Glutamatergic neuron (in vitro differentiated cells): Measurements from ENCODE around the gene WDR45. TPM values are rescaled to one million over a fixed set of nuclear protein-coding genes. Genes with fewer than 3 reads are reported as not detected.

Experiments
- DNase-seq: peaks from one replicate; pipeline ENCODE4 v3.0.0; 2022
- H3K27ac Mint-ChIP-seq: one replicate; pipeline ENCODE4 v1.8.0; 2020; ENCODE audit warnings: mild to moderate bottlenecking, mixed read lengths, inconsistent platforms; ENCODE audit not compliant: unreplicated experiment
- H3K27me3 Mint-ChIP-seq: one replicate; pipeline ENCODE4 v1.8.0; 2020; ENCODE audit warnings: mild to moderate bottlenecking, moderate library complexity, mixed read lengths, inconsistent platforms; ENCODE audit not compliant: unreplicated experiment
- H3K36me3 Mint-ChIP-seq: one replicate; pipeline ENCODE4 v1.8.0; 2020; ENCODE audit warnings: mild to moderate bottlenecking, mixed read lengths, inconsistent platforms; ENCODE audit not compliant: unreplicated experiment
- H3K4me1 Mint-ChIP-seq: one replicate; pipeline ENCODE4 v1.8.0; 2020; ENCODE audit warnings: mild to moderate bottlenecking, low read depth, mixed read lengths, inconsistent platforms; ENCODE audit not compliant: unreplicated experiment
- H3K4me3 Mint-ChIP-seq: one replicate; pipeline ENCODE4 v1.8.0; 2020; ENCODE audit warnings: mild to moderate bottlenecking, mixed read lengths, inconsistent platforms; ENCODE audit not compliant: unreplicated experiment
- H3K9me3 Mint-ChIP-seq: one replicate; pipeline ENCODE4 v1.8.0; 2020; ENCODE audit warnings: mild to moderate bottlenecking, moderate library complexity, mixed read lengths, inconsistent platforms; ENCODE audit not compliant: unreplicated experiment
- total RNA-seq: library from RNA; stranded (reverse); fragmentation: NEBNext Ultra II Directional; extraction: Animal tissue kit (Norgen Biotek cat#: 25700); gene quantifications from one replicate; pipeline ENCODE4 v1.2.1, GENCODE V29; 2021; ENCODE audit not compliant: unreplicated experiment
- TF ChIP-seq, protein P1 (sequence below): fragments of 200-600 bp; sonication (generic); IDR thresholded peaks from one replicate; pipeline ENCODE4 v1.5.0; 2021; ENCODE audit not compliant: partially characterized antibody, unreplicated experiment

Gene WDR45
- total RNA-seq, 1 donor from 2014 or later: 66.4 TPM

DNA sequence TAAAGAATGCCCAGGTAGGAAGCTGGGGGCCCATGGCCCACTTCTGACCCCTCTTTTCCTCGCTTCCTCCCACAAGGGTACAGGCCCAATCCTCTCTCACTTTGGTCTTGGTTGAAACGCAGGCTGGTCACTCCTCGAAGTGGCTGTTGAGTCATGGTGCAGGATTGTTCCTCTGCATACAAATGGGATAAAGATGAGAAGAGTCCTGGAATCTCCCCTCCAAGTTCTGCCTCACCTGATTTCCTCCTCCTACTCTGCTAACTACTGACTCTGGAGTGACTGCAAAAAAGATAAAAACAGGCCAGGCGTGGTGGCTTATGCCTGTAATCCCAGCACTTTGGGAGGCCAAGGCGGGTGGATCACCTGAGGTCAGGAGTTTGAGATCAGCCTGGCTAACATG lies 1.7 kb downstream of the WDR45 start:
- Mint-ChIP-seq H3K36me3 (no peaks in the 10 kb centered on the region), H3K4me3 (no peak overlapping the region)
- TF ChIP-seq, protein P1, sequence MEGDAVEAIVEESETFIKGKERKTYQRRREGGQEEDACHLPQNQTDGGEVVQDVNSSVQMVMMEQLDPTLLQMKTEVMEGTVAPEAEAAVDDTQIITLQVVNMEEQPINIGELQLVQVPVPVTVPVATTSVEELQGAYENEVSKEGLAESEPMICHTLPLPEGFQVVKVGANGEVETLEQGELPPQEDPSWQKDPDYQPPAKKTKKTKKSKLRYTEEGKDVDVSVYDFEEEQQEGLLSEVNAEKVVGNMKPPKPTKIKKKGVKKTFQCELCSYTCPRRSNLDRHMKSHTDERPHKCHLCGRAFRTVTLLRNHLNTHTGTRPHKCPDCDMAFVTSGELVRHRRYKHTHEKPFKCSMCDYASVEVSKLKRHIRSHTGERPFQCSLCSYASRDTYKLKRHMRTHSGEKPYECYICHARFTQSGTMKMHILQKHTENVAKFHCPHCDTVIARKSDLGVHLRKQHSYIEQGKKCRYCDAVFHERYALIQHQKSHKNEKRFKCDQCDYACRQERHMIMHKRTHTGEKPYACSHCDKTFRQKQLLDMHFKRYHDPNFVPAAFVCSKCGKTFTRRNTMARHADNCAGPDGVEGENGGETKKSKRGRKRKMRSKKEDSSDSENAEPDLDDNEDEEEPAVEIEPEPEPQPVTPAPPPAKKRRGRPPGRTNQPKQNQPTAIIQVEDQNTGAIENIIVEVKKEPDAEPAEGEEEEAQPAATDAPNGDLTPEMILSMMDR: no peak

DNA sequence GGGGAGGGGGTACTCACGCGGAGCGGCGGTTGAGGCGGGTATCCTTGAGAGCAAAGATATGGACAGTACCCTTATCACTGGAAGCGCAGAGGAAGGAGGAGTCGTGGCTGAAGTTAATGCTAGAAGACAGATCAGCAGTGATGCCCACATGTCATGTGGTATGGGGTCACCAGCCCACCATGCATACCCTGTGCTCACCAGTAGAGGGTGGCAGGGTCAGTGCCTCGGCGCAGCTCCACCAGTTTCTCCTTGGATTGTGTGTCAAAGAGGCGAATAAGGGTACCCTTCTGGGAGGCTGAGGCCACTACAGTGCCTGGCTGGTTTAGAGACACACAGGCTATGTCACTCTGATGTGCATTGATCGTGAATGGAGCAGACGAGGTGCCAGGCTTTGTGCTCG lies 4.3 kb downstream of the WDR45 start:
- peaks cover 3% of the 10 kb centered on the region for H3K9me3 Mint-ChIP-seq
- no peak for DNase-seq
- peaks cover 8% of the 10 kb centered on the region for H3K27me3 Mint-ChIP-seq
- peaks cover 8% of the 10 kb centered on the region for H3K4me1 Mint-ChIP-seq
- no peak overlapping the region for H3K4me3 Mint-ChIP-seq
- no peak overlapping the region for H3K27ac Mint-ChIP-seq
- TF ChIP-seq, protein P1: peak; percentile 11
- H3K36me3 Mint-ChIP-seq: no peaks in the 10 kb centered on the region

More for the DNA sequence above, 1.7 kb downstream of the WDR45 start:
- Mint-ChIP-seq H3K27me3 (peaks cover 2% of the 10 kb centered on the region), H3K9me3 (no peaks in the 10 kb centered on the region), H3K27ac (no peak overlapping the region), H3K4me1 (peaks cover 3% of the 10 kb centered on the region)
- DNase-seq: no peak

DNA sequence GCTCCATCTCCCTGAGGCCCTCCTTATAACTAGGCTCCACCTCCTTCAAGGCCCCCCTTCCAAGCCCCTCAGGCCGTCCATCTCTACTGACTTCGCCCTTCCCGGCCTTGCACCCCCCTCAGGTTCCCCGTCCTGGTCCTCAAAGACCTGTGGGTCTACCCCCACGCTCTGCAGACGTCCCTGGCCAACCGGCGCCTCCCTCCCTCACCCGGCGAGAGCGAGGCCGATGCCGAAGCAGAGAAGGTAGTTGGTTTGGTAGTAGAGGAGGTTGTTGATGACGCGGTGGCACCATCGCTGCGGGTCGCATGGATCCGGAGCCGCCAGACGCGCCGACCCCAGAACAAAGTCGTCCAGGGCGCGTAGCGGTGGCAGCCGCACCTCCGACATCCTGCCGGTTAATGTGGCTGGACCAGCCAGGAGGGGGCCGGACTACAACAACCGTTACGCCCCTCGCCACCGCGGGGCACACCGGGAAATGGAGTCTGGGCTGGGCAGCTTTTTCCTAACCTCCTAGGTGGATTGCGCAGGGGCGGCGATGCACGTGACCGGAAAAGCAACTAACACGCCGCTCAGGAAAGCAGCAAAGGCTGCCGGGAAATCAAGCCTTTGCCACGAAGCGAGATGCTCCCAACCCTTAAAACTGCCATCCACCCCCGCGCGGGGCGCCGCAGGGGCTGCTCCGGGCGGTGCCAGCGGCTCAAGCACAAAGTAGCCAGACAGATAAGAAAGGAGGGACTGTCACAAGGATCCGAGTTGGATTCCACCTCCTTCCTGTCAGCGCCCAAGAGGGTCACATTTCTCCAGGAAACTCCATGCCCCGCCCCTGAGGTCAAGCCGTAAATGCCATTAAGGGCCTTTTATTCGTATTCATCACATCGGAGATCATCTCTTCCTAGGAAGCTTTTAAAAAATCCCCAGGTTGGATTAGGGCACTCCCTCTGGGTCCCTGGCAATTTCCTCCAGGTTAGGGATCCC lies 5.8 kb downstream of the WDR45 start, which contains the start of gene PRAF2:
PRAF2 (minus strand) TSS at position 402 of the 975 bp plus-strand sequence; CDS start at position 387, 15 bp downstream.
- Mint-ChIP-seq H3K9me3 (peaks cover 3% of the 10 kb centered on the region), H3K36me3 (no peaks in the 10 kb centered on the region), H3K4me3 (peak within 1 kb of the TSS; percentile 94), H3K27ac (peak within 1 kb of the TSS; percentile 82), H3K27me3 (peaks cover 8% of the 10 kb centered on the region), H3K4me1 (peaks cover 8% of the 10 kb centered on the region)
- peak; percentile 88 for DNase-seq
- TF ChIP-seq, protein P1: no peak

DNA sequence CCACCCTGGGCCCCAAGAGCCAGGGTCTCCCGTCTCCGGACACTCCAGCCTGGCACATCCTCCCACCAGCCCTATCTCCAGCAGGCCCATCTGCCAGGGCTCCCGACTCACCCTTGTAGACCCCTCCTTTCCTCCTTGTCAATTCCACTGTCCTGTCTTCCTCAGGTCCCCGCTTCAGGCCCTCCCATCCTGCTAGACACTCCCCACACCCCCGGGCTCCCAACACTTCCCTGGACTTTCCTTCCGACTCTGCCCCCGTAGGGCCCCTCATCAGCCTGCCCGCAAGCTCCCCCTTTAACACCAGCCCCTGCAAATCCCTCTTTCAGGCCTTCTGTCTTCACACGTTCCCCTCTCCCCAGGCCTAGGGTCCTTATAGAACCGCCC lies 7.0 kb downstream of the WDR45 start:
- Mint-ChIP-seq H3K4me3 (peak overlapping the region; percentile 94), H3K9me3 (peaks cover 3% of the 10 kb centered on the region), H3K27ac (peak overlapping the region; percentile 82), H3K4me1 (peaks cover 5% of the 10 kb centered on the region), H3K36me3 (no peaks in the 10 kb centered on the region), H3K27me3 (peaks cover 5% of the 10 kb centered on the region)
- TF ChIP-seq, protein P1: no peak
- DNase-seq: peak; percentile 21
